DND-41 (cell line): Measurements from ENCODE around the gene VIPR1.

Source experiments
- ATAC-seq: fragments of 200-7000 bp; cut with Tn5 transposase; 3 replicates; pipeline ENCODE4 v1.9.1; 2021; ENCODE audit warnings: low read depth; ENCODE audit not compliant: insufficient read depth
- DNase-seq: peaks from one replicate; pipeline ENCODE4 v3.0.0-alpha.2; 2020
- H2AFZ ChIP-seq: 2 replicates; pipeline ENCODE4 v1.6.0; 2012; ENCODE audit warnings: low read depth, low read length
- H3K27ac ChIP-seq: 2 replicates; pipeline ENCODE4 v1.5.1; 2012; ENCODE audit warnings: low read length, inconsistent platforms
- H3K27me3 ChIP-seq: fragments of 200-600 bp; sonication (generic); 2 replicates; pipeline ENCODE4 v1.6.0; 2012; ENCODE audit warnings: low read length, mild to moderate bottlenecking, inconsistent platforms; ENCODE audit not compliant: insufficient read depth, poor library complexity
- H3K36me3 ChIP-seq: 2 replicates; pipeline ENCODE4 v1.5.1; 2012; ENCODE audit warnings: low read length, inconsistent platforms; ENCODE audit not compliant: insufficient read depth
- H3K4me1 ChIP-seq: 2 replicates; pipeline ENCODE4 v1.5.1; 2012; ENCODE audit warnings: mild to moderate bottlenecking, low read length; ENCODE audit not compliant: insufficient read depth
- H3K4me2 ChIP-seq: 2 replicates; pipeline ENCODE4 v1.6.0; 2012; ENCODE audit warnings: mild to moderate bottlenecking, moderate library complexity, low read length, inconsistent platforms; ENCODE audit not compliant: insufficient read depth
- H3K4me3 ChIP-seq, 2 experiments: fragments of 200-600 bp in 1 of 2; shearing (Covaris generic) in 1 of 2; 2 replicates each; pipeline ENCODE4 v1.5.1; 2012 to 2016; ENCODE audit warnings: inconsistent platforms in 2 of 2, low read length in 2 of 2, mild to moderate bottlenecking in 2 of 2, low read depth in 1 of 2, moderate library complexity in 1 of 2
- H3K79me2 ChIP-seq: 2 replicates; pipeline ENCODE4 v1.6.0; 2012; ENCODE audit warnings: low read length, inconsistent platforms; ENCODE audit not compliant: insufficient read depth
- H3K9ac ChIP-seq: 2 replicates; pipeline ENCODE4 v1.6.0; 2012; ENCODE audit warnings: low read depth, mild to moderate bottlenecking, inconsistent platforms, low read length, moderate library complexity
- H3K9me3 ChIP-seq: 2 replicates; pipeline ENCODE4 v1.5.1; 2012; ENCODE audit warnings: low read length, moderate library complexity, mild to moderate bottlenecking, inconsistent platforms; ENCODE audit not compliant: insufficient read depth, severe bottlenecking
- H4K20me1 ChIP-seq: 2 replicates; pipeline ENCODE4 v1.6.0; 2012; ENCODE audit warnings: low read length; ENCODE audit not compliant: insufficient read depth
- CTCF ChIP-seq: IDR thresholded peaks from 2 replicates; pipeline ENCODE4 v1.5.1; 2012; ENCODE audit warnings: borderline replicate concordance, low read length, moderate library complexity, mild to moderate bottlenecking; ENCODE audit not compliant: poor library complexity, severe bottlenecking; ENCODE audit errors: extremely low read depth
- EZH2 ChIP-seq: IDR thresholded peaks from 3 replicates; pipeline ENCODE4 v1.6.1; 2012; ENCODE audit warnings: borderline replicate concordance, low read depth, mild to moderate bottlenecking, moderate library complexity, low read length, inconsistent platforms; ENCODE audit not compliant: severe bottlenecking

The VIPR1 gene

GRCh38 chr3:42502429-42503250 lies at the start of gene VIPR1:
Gene VIPR1 (plus strand): TSS chr3:42502643. CDS start chr3:42502736, 93 bp downstream.
- Histone ChIP-seq H3K4me2 (no peak within 1 kb of the TSS), H4K20me1 (no peaks in the 10 kb centered on the region), H3K9me3 (no peaks in the 10 kb centered on the region), H3K9ac (no peak within 1 kb of the TSS), H3K27ac (no peak within 1 kb of the TSS), H2AFZ (no peak within 1 kb of the TSS), H3K4me1 (no peaks in the 10 kb centered on the region), H3K79me2 (no peaks in the 10 kb centered on the region), H3K36me3 (no peaks in the 10 kb centered on the region), H3K27me3 (no peaks in the 10 kb centered on the region), H3K4me3 (no peak within 1 kb of the TSS)
- TF ChIP-seq EZH2 (no peak), CTCF (no peak)
- ATAC-seq = no peak
- no peak for DNase-seq

GRCh38 chr3:42456211-42456610 lies 46.2 kb upstream of the VIPR1 start:
- H3K4me3 ChIP-seq = no peak overlapping the region
- no peak for DNase-seq
- H3K9ac ChIP-seq = no peak overlapping the region
- no peak overlapping the region for H3K4me2 ChIP-seq
- ATAC-seq = no peak
- peaks cover 3% of the 10 kb centered on the region for H3K27me3 ChIP-seq
- H4K20me1 ChIP-seq = no peaks in the 10 kb centered on the region
- no peaks in the 10 kb centered on the region for H3K4me1 ChIP-seq
- H3K36me3 ChIP-seq = no peaks in the 10 kb centered on the region
- H3K79me2 ChIP-seq = no peaks in the 10 kb centered on the region
- TF ChIP-seq EZH2 (no peak), CTCF (no peak)
- no peak overlapping the region for H2AFZ ChIP-seq
- H3K9me3 ChIP-seq = no peaks in the 10 kb centered on the region
- no peak overlapping the region for H3K27ac ChIP-seq

GRCh38 chr3:42459151-42459550 lies 43.3 kb upstream of the VIPR1 start:
- Histone ChIP-seq H3K4me1 (no peaks in the 10 kb centered on the region), H3K4me3 (no peak overlapping the region), H3K27ac (no peak overlapping the region), H3K4me2 (no peak overlapping the region), H3K9ac (no peak overlapping the region), H2AFZ (no peak overlapping the region), H3K36me3 (no peaks in the 10 kb centered on the region), H4K20me1 (no peaks in the 10 kb centered on the region), H3K27me3 (peaks cover 3% of the 10 kb centered on the region), H3K9me3 (no peaks in the 10 kb centered on the region), H3K79me2 (no peaks in the 10 kb centered on the region)
- ATAC-seq (no peak), DNase-seq (no peak)
- TF ChIP-seq EZH2 (no peak), CTCF (no peak)

- Histone ChIP-seq H3K27ac (no peak overlapping the region), H2AFZ (no peak overlapping the region), H3K36me3 (no peaks in the 10 kb centered on the region), H3K27me3 (no peaks in the 10 kb centered on the region), H3K4me1 (no peaks in the 10 kb centered on the region), H3K4me3 (no peak overlapping the region), H3K79me2 (no peaks in the 10 kb centered on the region), H3K4me2 (no peak overlapping the region), H3K9me3 (no peaks in the 10 kb centered on the region), H4K20me1 (no peaks in the 10 kb centered on the region), H3K9ac (no peak overlapping the region)
- ATAC-seq (no peak), DNase-seq (no peak)
- TF ChIP-seq EZH2 = no peak
- no peak for TF ChIP-seq CTCF
These were observed 40.7 kb upstream of the VIPR1 start for GRCh38 chr3:42461762-42462161.
